ENCODE data around the gene GRM4.

Gene GRM4

DNA sequence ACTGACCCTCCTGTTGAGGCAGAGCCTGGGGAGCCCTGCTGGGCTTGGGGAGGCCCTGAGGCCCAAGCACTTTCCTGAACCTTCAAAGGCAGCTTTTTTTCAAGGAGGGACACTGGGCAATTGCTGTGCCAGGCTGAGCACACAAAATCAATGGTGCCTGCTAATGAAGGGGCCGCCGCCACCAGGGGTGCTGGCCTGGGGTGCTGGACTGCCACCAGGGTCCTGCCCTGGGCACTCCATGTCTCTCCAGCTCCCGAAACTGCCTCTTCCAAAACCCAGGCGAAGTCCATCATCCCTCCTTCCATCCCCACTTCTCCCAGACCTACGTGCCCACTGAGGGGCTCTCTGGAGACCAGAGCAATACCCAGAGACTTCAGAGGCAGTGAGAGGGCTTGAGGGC, 145.6 kb downstream of the GRM4 start:
- no peak overlapping the region for H3K4me3 ChIP-seq (ENCODE audit: insufficient read depth, low read length, poor library complexity, severe bottlenecking)
- no peaks in the 10 kb centered on the region for H3K36me3 ChIP-seq (ENCODE audit: low read length)
- H3F3A ChIP-seq (ENCODE audit: insufficient read depth): no peaks in the 10 kb centered on the region
- no peak overlapping the region for H3K27ac ChIP-seq (ENCODE audit: low read depth, low read length)
- no peak overlapping the region for H2AFZ ChIP-seq (ENCODE audit: low read depth, low read length, severe bottlenecking)
- no peaks in the 10 kb centered on the region for H3K9me2 ChIP-seq (replicated peaks; ENCODE audit: insufficient read depth, low read length)
- no peak overlapping the region for H3K4me2 ChIP-seq (ENCODE audit: low read depth, low read length, poor library complexity, severe bottlenecking)
- TF ChIP-seq, protein P1, sequence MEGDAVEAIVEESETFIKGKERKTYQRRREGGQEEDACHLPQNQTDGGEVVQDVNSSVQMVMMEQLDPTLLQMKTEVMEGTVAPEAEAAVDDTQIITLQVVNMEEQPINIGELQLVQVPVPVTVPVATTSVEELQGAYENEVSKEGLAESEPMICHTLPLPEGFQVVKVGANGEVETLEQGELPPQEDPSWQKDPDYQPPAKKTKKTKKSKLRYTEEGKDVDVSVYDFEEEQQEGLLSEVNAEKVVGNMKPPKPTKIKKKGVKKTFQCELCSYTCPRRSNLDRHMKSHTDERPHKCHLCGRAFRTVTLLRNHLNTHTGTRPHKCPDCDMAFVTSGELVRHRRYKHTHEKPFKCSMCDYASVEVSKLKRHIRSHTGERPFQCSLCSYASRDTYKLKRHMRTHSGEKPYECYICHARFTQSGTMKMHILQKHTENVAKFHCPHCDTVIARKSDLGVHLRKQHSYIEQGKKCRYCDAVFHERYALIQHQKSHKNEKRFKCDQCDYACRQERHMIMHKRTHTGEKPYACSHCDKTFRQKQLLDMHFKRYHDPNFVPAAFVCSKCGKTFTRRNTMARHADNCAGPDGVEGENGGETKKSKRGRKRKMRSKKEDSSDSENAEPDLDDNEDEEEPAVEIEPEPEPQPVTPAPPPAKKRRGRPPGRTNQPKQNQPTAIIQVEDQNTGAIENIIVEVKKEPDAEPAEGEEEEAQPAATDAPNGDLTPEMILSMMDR (IDR thresholded peaks at IDR 0.05; ENCODE audit: insufficient read depth, low read length, poor library complexity, severe bottlenecking): no peak
- no peak for TF ChIP-seq EZH2phosphoT487 (conservative IDR thresholded peaks at IDR 0.05; ENCODE audit: low read length)
- H4K20me1 ChIP-seq (ENCODE audit: low read depth, low read length): no peaks in the 10 kb centered on the region
- H3K9ac ChIP-seq (ENCODE audit: low read length): no peak overlapping the region
- H3K27me3 ChIP-seq (ENCODE audit: low read length): no peaks in the 10 kb centered on the region
- H3K9me3 ChIP-seq (ENCODE audit: insufficient read depth, low read length): peaks cover 7% of the 10 kb centered on the region; the same call in 1 of the 2 replicates
- H3K79me2 ChIP-seq (ENCODE audit: insufficient read depth, low read length): no peaks in the 10 kb centered on the region

DNA sequence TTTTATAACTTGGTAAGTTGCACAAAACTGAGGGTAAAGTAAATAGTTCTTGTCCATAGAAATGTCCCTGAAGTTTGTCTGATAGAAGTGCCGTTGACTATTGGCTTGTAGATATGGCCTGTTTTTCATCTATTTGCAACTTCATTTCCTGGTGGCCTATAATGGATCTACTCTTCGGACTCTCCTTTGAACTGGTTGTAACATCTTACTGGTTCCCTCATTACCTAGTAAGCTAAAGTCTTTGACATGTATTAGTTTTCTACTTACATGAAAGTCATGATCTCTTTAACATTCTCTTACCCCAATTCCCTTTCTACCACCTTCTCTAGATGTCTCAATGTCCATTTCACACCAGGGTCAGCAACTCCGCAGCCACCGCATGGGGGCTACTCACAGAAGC, 146.3 kb downstream of the GRM4 start:
- no peak overlapping the region for H3K4me3 ChIP-seq (ENCODE audit: insufficient read depth, low read length, poor library complexity, severe bottlenecking)
- peaks cover 7% of the 10 kb centered on the region; the same call in 1 of the 2 replicates for H3K9me3 ChIP-seq (ENCODE audit: insufficient read depth, low read length)
- no peak overlapping the region for H2AFZ ChIP-seq (ENCODE audit: low read depth, low read length, severe bottlenecking)
- TF ChIP-seq, protein P1 (IDR thresholded peaks at IDR 0.05; ENCODE audit: insufficient read depth, low read length, poor library complexity, severe bottlenecking): no peak
- no peak for TF ChIP-seq EZH2phosphoT487 (conservative IDR thresholded peaks at IDR 0.05; ENCODE audit: low read length)
- H4K20me1 ChIP-seq (ENCODE audit: low read depth, low read length): no peaks in the 10 kb centered on the region
- no peaks in the 10 kb centered on the region for H3K79me2 ChIP-seq (ENCODE audit: insufficient read depth, low read length)
- no peaks in the 10 kb centered on the region for H3K9me2 ChIP-seq (replicated peaks; ENCODE audit: insufficient read depth, low read length)
- no peaks in the 10 kb centered on the region for H3F3A ChIP-seq (ENCODE audit: insufficient read depth)
- no peaks in the 10 kb centered on the region for H3K27me3 ChIP-seq (ENCODE audit: low read length)
- H3K27ac ChIP-seq (ENCODE audit: low read depth, low read length): no peak overlapping the region
- H3K4me2 ChIP-seq (ENCODE audit: low read depth, low read length, poor library complexity, severe bottlenecking): no peak overlapping the region
- H3K36me3 ChIP-seq (ENCODE audit: low read length): no peaks in the 10 kb centered on the region
- no peak overlapping the region for H3K9ac ChIP-seq (ENCODE audit: low read length)

DNA sequence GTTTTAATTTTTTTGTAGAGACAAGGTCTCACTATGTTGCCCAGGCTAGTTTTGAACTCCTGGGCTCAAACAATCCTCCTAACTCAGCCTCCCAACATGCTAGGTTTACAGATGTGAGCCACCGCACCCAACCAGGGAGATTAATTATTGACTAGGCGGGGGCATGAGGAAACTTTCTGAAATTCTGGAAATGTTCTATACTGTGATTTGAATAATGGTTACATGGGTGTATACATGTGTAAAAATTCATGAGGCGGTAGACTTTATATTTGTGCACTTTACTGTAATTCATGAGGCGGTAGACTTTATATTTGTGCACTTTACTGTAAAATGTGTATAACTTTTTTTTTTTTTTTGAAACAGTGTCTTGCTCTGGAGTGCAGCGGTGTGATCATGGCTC, 147.2 kb downstream of the GRM4 start:
- Histone ChIP-seq H3K9me3 (ENCODE audit: insufficient read depth, low read length) (peaks cover 7% of the 10 kb centered on the region; the same call in 1 of the 2 replicates), H3K9ac (ENCODE audit: low read length) (no peak overlapping the region), H3F3A (ENCODE audit: insufficient read depth) (no peaks in the 10 kb centered on the region), H3K27me3 (ENCODE audit: low read length) (no peaks in the 10 kb centered on the region), H3K79me2 (ENCODE audit: insufficient read depth, low read length) (no peaks in the 10 kb centered on the region), H3K9me2 (replicated peaks; ENCODE audit: insufficient read depth, low read length) (no peaks in the 10 kb centered on the region), H3K4me2 (ENCODE audit: low read depth, low read length, poor library complexity, severe bottlenecking) (no peak overlapping the region), H3K27ac (ENCODE audit: low read depth, low read length) (no peak overlapping the region), H4K20me1 (ENCODE audit: low read depth, low read length) (no peaks in the 10 kb centered on the region), H3K4me3 (ENCODE audit: insufficient read depth, low read length, poor library complexity, severe bottlenecking) (no peak overlapping the region), H2AFZ (ENCODE audit: low read depth, low read length, severe bottlenecking) (no peak overlapping the region), H3K36me3 (ENCODE audit: low read length) (no peaks in the 10 kb centered on the region)
- no peak for TF ChIP-seq EZH2phosphoT487 (conservative IDR thresholded peaks at IDR 0.05; ENCODE audit: low read length)
- TF ChIP-seq, protein P1 (IDR thresholded peaks at IDR 0.05; ENCODE audit: insufficient read depth, low read length, poor library complexity, severe bottlenecking): no peak

Data from SU-DHL-6 (cell line).